ENCODE measurements around the gene NOM1.

Gene NOM1

GRCh38 chr7:156984174-156984891 lies 34.8 kb downstream of the NOM1 start:
- no peak for DNase-seq

DNA sequence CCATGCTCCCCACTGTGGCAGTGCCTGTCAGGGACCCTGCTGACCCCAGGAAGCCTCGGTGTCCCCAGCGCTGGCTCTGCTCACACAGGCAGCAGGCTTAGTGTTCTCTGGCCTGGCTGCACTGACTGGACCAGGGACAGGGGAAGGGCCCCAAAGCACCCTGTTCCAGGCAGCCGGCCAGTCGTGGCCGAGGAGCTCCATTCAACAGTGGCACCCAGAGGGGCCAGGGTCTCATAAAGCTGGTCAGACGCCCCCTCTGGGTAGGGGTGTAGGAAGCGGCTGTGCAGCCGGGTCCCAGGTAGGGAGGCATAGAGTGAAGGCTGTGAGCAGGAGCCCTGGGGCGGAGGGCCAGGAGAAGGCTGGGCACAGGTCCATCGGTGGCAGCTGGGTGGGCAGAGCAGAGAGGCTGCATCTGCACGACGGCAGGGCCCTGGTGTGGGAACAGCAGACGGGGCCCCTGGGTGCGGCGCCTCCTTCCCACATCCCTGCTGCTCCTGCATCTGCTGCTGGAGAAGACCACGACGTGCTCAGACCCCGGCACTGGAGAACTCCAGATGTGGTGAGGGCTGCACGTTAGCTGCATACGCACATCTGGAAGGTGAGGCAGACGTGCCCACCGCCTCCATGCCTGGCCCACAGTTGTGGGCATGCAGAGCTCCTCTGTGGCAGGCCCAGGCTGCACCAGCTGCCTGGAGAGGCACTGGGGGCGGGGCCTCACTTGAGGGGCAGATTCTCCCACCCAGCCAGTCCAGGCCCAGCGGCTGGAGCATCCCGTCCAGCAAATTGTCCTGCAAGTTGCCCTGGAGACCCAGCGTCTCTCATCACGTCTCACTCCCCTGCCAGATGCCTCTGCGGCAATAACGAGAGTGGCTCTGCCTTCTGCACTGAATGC lies 35.8 kb downstream of the NOM1 start:
- DNase-seq = no peak

GRCh38 chr7:156986378-156986777 lies 36.9 kb downstream of the NOM1 start:
- DNase-seq = no peak

DNA sequence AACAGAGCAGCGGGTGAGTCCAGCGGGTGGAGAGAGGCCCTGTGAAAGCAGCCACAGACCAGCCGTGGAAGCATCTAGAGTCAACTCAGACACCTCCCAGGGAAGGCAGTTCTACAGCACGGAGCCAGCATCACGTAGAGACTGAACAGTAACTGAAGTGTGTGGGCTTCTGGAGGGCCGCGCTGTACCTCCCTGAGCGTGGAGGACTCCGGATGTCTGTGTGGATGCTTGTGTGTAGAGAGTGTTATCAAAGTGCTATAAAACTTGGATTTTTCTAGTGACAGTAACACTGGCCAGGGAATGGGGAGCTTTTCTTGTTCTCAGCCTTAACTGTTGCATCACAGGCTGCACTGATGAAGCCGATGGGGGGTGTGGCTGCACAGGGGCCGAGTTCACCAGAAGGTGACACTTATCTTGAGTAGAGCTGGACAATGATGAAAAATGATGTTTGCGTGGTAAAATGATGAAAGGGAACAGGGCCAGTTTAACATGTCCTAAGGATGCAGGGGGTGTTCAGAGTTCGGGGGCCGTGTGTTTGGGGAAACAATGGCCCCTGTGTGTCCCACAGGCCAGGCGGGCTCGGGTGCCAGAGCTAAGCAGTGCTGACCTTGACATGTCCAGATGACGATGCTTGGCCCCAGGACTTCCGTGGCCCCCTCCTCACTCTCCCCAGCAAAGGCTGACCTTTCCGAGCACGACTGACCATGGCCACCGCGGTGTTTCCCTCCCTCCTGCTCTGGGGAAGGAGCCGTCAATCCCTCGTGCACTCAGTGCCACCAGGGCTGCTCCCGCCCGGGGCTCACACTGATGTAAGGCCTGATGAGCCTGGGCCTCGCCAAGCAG lies 39.1 kb downstream of the NOM1 start:
- no peak for DNase-seq

DNA sequence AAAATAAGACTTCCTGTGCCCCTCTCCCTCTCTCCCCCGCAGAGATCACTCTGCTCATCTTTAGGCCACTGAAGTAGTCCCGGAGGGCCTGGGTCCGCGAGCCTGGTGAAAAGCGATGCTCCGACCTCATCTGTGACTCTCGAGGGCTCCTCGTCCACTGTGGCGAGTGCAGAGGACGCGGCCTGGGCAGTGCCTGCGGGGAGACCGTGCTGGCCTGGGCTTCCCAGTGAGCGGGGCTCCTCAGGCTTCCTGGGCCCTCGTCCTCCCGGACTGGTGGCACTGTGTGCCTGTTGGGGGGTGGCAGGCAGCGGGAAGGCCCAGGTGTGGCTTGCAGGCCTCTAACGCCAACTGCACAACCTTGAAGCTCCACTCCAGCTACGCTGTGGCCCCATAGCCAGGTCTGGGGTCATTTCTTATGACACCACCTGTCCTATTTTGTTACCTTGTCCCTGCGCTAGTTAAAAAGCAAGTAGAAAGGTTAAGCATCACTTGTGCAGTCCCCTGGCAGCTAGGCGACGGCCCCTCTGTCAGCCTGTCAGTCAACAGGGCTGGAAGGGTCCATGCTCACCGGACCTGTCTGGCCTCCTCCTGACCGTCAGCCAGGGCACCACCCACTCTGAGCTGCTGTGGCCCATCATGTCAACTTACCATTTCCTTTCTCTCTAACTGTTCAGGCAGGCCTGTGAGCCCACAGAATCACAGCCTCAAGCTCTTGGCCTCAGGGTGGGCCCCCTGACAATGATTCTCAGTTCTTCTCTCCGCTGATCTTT lies 40.4 kb downstream of the NOM1 start:
- DNase-seq = no peak

DNA sequence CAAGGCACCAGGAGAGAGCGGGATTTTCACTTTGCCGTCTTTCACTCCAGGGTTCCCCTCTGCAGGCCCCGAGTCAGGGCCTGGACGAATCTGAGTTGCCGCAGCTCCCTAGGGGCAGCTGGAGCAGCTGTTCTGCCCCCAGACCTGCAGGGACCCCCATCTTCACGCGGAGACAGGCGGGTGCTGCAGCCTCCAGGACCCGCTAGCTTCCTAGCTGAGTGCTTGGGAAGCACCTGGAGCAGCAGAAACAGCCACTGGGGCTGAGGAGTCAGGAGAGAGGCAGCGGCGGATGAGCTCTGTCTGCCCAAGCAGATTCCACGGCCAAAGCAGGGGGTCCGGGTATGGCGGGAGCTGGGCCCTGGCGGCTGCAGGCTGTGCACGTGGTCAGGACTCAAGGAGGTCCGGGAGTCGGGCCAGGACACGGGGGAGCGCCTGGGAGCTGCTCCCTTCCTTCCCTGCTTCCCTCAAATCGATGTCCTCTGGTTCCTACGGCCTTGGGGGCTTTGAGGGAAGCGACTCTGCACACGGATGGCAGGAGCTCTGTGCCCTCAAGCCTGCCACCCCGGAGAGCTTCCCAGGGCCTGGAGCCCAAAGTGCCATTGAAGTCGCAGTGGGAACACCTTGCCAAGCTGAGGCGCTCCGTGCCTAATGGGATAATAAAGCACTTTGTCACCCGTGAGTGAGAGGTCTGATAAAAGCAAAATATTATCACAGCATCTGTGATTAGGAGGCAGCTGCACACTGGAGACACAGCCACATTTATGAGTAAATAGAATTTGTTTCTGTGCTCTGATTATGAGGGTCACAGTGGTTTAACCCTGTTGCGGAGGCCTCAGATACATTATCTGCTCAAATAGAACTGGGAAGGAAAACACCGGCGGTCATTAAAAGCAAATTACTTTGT lies 43.8 kb downstream of the NOM1 start:
- DNase-seq = no peak

GRCh38 chr7:156993925-156994235 lies 44.4 kb downstream of the NOM1 start:
- no peak for DNase-seq

DNA sequence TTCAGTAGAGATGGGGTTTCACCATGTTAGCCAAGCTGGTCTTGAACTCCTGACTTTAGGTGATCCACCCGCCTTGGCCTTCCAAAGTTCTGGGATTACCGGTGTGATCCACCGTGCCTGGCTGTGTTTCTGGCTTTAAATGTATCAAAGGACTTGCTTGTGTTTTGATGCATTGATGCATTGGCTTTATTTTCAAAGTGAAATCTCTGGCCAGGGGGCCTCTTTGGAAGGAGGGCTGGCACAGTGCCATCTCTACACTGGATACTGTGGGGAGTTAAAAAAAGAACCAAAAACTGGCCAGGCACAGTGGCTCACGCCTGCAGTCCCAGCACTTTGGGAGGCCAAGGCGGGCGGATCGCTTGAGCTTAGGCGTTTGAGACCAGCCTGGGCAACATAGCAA lies 44.9 kb downstream of the NOM1 start:
- no peak for DNase-seq

DNA sequence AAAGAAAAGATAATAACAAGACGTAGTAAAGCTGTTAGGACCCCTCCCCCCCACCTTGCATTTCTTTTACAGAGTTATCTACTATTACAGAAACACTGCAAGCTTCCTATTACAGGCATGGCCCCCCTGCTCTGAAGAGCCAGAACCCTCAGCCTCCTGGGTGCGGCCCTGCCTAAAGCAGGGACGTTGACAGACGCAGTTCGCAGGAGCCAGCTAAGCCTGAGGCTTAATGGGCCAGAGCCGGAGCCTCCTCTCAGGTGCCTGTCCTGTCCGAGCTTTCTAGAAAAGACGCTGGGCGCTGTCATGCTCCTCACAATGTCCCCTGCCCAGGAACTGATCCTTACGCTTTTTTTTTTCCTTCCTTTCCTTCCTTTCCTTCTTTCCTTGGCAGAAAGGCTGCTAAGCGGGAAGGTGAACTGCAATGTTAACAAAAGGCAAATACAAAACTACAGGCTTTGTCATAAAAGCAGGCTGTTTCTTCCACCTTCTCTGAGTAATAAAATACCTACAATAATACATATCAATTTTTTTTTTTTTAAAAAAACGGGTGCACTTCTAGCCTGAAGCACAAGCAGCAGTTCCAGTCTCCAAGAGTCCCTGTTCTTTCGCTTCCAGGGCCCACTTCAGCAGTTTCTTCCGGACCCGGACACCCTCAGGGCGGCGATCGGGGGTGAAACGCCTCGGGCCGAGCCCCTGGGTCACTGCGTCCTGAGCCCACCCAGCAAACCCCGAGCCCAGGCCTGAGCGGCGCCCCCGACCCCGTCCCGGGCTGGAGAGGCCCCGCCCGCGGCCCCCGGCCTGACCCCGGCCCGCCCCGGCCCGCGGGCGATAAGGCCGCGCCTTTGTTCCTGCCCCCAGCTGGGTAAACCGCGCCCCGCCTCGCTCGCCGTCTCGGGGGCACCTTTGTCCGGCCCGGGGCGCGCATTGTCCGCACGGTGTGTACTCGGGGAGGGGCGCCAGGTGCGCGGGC lies 49.8 kb downstream of the NOM1 start:
- no peak for DNase-seq

- no peak for DNase-seq
These were observed 50.6 kb downstream of the NOM1 start for GRCh38 chr7:156999958-157000726.

- DNase-seq = no peak
These were observed 51.5 kb downstream of the NOM1 start for GRCh38 chr7:157000741-157001653.

GRCh38 chr7:157001920-157002818 lies 52.7 kb downstream of the NOM1 start:
- no peak for DNase-seq

DNA sequence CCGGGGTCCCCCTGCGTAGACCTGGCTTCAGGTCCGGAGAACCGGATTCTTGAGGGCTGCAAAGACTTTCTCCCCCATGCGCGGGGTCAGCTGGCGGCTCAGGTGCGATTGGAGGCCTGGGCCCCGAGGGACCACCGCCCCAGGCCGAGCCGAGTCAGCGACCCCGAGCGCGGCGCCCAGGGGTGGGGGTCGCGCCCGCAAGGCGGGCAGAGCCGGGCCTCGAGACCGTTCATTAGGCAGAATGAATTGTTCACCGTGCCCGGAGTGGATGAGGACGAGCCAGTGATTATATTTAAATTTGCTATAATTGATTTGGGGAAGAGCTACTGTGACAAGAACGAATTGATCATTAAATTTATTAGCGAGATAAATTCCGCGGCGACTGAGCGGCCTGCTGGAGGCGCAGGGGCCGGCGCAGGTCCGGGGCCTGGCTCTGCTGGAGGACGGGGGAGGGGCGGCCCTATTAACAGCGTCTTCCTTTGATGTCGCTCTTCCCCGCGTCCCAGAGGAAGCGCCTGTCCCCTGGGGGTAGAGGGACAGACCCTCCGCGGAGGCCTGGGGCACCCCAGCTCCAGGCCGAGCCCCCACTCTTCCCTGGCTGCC lies 53.4 kb downstream of the NOM1 start:
- DNase-seq = no peak

DNA sequence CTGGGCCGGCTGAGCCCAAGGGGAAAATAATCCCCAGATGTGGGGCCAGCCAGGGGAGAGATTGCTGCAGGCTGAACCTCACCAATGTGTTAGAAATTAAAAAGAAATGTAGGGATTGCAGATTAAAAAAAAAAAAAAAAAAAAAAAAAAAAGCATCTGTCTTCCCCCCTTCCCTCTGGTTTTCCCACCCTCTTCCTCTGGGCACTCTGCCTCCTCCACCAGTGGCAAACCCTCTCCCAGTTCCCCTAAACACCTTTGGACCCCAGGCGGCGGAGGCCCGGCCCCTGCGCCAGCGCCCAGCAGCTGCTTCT lies 53.9 kb downstream of the NOM1 start:
- DNase-seq = no peak

DNA sequence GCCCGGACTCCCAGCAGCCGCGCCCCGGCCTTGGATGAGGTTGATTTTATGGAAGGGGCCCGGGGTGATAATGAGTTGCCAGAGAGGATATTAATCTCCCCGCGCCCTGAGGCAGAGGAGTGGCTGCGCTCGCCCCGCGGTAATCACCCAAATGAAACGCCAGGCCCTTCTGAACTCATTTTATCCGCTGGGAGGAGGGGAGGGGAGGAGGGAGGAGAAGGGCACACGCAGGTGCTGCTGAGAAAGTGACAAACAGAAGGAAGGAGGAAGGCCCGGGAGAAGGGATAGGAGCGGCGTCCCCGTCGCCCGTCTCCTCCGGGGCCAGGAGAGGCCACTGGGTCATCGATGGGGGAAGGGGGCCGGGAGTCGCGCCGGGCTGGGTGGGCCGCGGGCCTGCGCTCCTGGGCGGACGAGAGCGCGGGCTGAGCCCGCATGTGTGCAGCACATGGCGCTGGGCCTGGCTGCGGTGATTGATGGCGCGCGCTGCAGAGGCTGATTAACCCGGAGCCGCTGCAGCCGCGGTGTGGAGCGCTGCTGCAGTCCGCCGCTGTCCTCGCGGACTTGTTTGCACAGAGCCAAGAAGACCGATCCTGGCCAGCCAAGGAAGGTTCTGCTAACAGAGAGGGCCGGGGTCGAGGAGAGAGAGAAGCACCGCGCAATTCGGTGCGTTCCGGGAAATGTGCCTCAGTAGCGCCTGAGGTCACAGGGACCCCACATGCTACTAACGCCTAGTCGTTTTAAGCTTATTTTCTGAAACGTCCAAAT lies 54.4 kb downstream of the NOM1 start:
- DNase-seq = no peak
